ENCODE data around the gene SLC3A2. TPM values are rescaled to one million over a fixed set of nuclear protein-coding genes. Genes with fewer than 3 reads are reported as not detected.
"Not testable (repeated sequence)": the region's sequence is repeated elsewhere in the genome, so short reads cannot be mapped to it uniquely, and the experiment has no call there.

SLC3A2 gene
- total and polyA plus RNA-seq, 5 donors from 2014 or later: 158 to 277 (median 169) TPM

- Mint-ChIP-seq H3K27ac (peak overlapping the region; percentile 94 to 98 (median 97)), H3K4me3 (peak overlapping the region; percentile 96 to 98 (median 96)), H3K4me1 (peaks cover 22 to 63% (median 41%) of the 10 kb centered on the region in 4 donors), H3K27me3 (no peaks in the 10 kb centered on the region), H3K9me3 (no peaks in the 10 kb centered on the region), H3K36me3 (peaks cover 35% of the 10 kb centered on the region)
- Histone ChIP-seq H3K36me3 (ENCODE audit: control insufficient read depth, insufficient read depth, low read length) (peaks cover 35% of the 10 kb centered on the region), H3K27ac (ENCODE audit: insufficient read depth, low read length, poor library complexity, severe bottlenecking) (peak overlapping the region; percentile 77), H3K27me3 (ENCODE audit: control insufficient read depth, insufficient read depth, low read length) (no peaks in the 10 kb centered on the region), H3K9me3 (ENCODE audit: control insufficient read depth in 2 of 2, low read length in 2 of 2) (no peaks in the 10 kb centered on the region), H3K4me1 (ENCODE audit: control insufficient read depth, insufficient read depth, low read length, poor library complexity, severe bottlenecking) (peaks cover 41% of the 10 kb centered on the region), H3K4me3 (ENCODE audit: low read depth, low read length) (peak overlapping the region; percentile 95)
- no peak for ATAC-seq (ENCODE audit: low read depth in 2 of 2)
- DNase-seq: no peak
These were observed 25.7 kb upstream of the SLC3A2 start for GRCh38 chr11:62854825-62855570.

- ATAC-seq (ENCODE audit: low read depth in 2 of 2): peak; percentile 91 to 92
- DNase-seq: peak; percentile 94 to 99 (median 98)
- H3K4me1 Mint-ChIP-seq: peaks cover 22 to 58% (median 41%) of the 10 kb centered on the region in 4 donors
- H3K4me3 Mint-ChIP-seq: peak overlapping the region; percentile 96 to 98 (median 96)
- no peaks in the 10 kb centered on the region for H3K9me3 ChIP-seq (ENCODE audit: control insufficient read depth in 2 of 2, low read length in 2 of 2)
- peak overlapping the region; percentile 77 for H3K27ac ChIP-seq (ENCODE audit: insufficient read depth, low read length, poor library complexity, severe bottlenecking)
- H3K4me3 ChIP-seq (ENCODE audit: low read depth, low read length): peak overlapping the region; percentile 95
- H3K27me3 Mint-ChIP-seq: no peaks in the 10 kb centered on the region
- H3K36me3 ChIP-seq (ENCODE audit: control insufficient read depth, insufficient read depth, low read length): peaks cover 35% of the 10 kb centered on the region
- H3K4me1 ChIP-seq (ENCODE audit: control insufficient read depth, insufficient read depth, low read length, poor library complexity, severe bottlenecking): peaks cover 41% of the 10 kb centered on the region
- peak overlapping the region; percentile 94 to 98 (median 97) for H3K27ac Mint-ChIP-seq
- H3K9me3 Mint-ChIP-seq: no peaks in the 10 kb centered on the region
- no peaks in the 10 kb centered on the region for H3K27me3 ChIP-seq (ENCODE audit: control insufficient read depth, insufficient read depth, low read length)
- peaks cover 35% of the 10 kb centered on the region for H3K36me3 Mint-ChIP-seq
These were observed 24.9 kb upstream of the SLC3A2 start for GRCh38 chr11:62855571-62856332.

DNA sequence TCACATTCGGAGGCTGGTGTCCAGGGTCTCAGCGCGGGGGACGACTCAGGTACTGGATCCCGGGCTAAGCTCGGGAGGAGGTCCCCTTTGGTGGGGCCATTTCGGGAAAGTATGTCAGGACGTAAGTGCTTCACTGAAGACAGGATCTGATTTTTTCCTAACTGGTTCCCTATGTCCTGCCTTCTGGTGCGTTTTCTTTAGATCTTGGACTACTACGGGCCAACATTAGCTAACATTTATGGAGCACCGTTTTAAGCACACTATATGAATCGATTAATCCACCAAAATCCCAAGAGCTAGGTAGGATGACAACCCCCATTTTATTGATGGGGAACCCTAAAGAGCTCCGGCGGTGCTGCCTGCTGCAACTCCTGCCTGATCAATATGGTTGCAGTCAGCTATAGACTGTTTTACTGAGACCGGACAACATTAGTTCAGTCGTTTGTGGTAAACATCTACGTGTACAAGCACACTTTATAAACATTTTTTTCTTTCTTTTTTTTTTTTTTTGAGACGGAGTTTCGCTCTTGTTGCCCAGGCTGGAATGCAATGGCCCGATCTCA lies 24.3 kb upstream of the SLC3A2 start:
- H3K36me3 Mint-ChIP-seq: peaks cover 35% of the 10 kb centered on the region
- no peak for ATAC-seq (ENCODE audit: low read depth in 2 of 2)
- Histone ChIP-seq H3K27ac (ENCODE audit: insufficient read depth, low read length, poor library complexity, severe bottlenecking) (peak overlapping the region; percentile 77), H3K4me1 (ENCODE audit: control insufficient read depth, insufficient read depth, low read length, poor library complexity, severe bottlenecking) (peaks cover 41% of the 10 kb centered on the region), H3K36me3 (ENCODE audit: control insufficient read depth, insufficient read depth, low read length) (peaks cover 33% of the 10 kb centered on the region), H3K4me3 (ENCODE audit: low read depth, low read length) (peak overlapping the region; percentile 95), H3K9me3 (ENCODE audit: control insufficient read depth in 2 of 2, low read length in 2 of 2) (no peaks in the 10 kb centered on the region), H3K27me3 (ENCODE audit: control insufficient read depth, insufficient read depth, low read length) (no peaks in the 10 kb centered on the region)
- peak overlapping the region; percentile 96 to 98 (median 96) for H3K4me3 Mint-ChIP-seq
- H3K27ac Mint-ChIP-seq: peak overlapping the region; percentile 26 to 98 (median 94)
- H3K9me3 Mint-ChIP-seq: no peaks in the 10 kb centered on the region
- H3K27me3 Mint-ChIP-seq: no peaks in the 10 kb centered on the region
- H3K4me1 Mint-ChIP-seq: peaks cover 22 to 54% (median 41%) of the 10 kb centered on the region in 4 donors
- peak in 1 of 3 donors; percentile 52 for DNase-seq

GRCh38 chr11:62857541-62857982 lies 23.1 kb upstream of the SLC3A2 start:
- peak overlapping the region; percentile 56 to 94 (median 67) for H3K27ac Mint-ChIP-seq
- no peak overlapping the region for H3K27ac ChIP-seq (ENCODE audit: insufficient read depth, low read length, poor library complexity, severe bottlenecking)
- no peaks in the 10 kb centered on the region for H3K9me3 ChIP-seq (ENCODE audit: control insufficient read depth in 2 of 2, low read length in 2 of 2)
- DNase-seq (no peak), ATAC-seq (ENCODE audit: low read depth in 2 of 2) (no peak)
- H3K36me3 Mint-ChIP-seq: peaks cover 26% of the 10 kb centered on the region
- H3K27me3 Mint-ChIP-seq: no peaks in the 10 kb centered on the region
- H3K9me3 Mint-ChIP-seq: no peaks in the 10 kb centered on the region
- peak overlapping the region; percentile 51 to 97 (median 64) for H3K4me3 Mint-ChIP-seq
- peaks cover 40% of the 10 kb centered on the region for H3K4me1 ChIP-seq (ENCODE audit: control insufficient read depth, insufficient read depth, low read length, poor library complexity, severe bottlenecking)
- peaks cover 20 to 45% (median 36%) of the 10 kb centered on the region in 4 donors for H3K4me1 Mint-ChIP-seq
- H3K27me3 ChIP-seq (ENCODE audit: control insufficient read depth, insufficient read depth, low read length): no peaks in the 10 kb centered on the region
- no peak overlapping the region for H3K4me3 ChIP-seq (ENCODE audit: low read depth, low read length)
- peaks cover 22% of the 10 kb centered on the region for H3K36me3 ChIP-seq (ENCODE audit: control insufficient read depth, insufficient read depth, low read length)

- DNase-seq (no peak), ATAC-seq (ENCODE audit: low read depth in 2 of 2) (no peak)
- Histone ChIP-seq H3K27me3 (ENCODE audit: control insufficient read depth, insufficient read depth, low read length) (no peaks in the 10 kb centered on the region), H3K4me1 (ENCODE audit: control insufficient read depth, insufficient read depth, low read length, poor library complexity, severe bottlenecking) (peaks cover 34% of the 10 kb centered on the region), H3K9me3 (ENCODE audit: control insufficient read depth in 2 of 2, low read length in 2 of 2) (no peaks in the 10 kb centered on the region), H3K36me3 (ENCODE audit: control insufficient read depth, insufficient read depth, low read length) (peaks cover 16% of the 10 kb centered on the region), H3K4me3 (ENCODE audit: low read depth, low read length) (no peak overlapping the region), H3K27ac (ENCODE audit: insufficient read depth, low read length, poor library complexity, severe bottlenecking) (no peak overlapping the region)
- peaks cover 21% of the 10 kb centered on the region for H3K36me3 Mint-ChIP-seq
- H3K4me3 Mint-ChIP-seq: peak overlapping the region in 3 of 4 donors; percentile 45 to 75 (median 68)
- peaks cover 18 to 41% (median 33%) of the 10 kb centered on the region in 4 donors for H3K4me1 Mint-ChIP-seq
- H3K27me3 Mint-ChIP-seq: no peaks in the 10 kb centered on the region
- peak overlapping the region in 1 of 3 donors; percentile 81 for H3K27ac Mint-ChIP-seq
- no peaks in the 10 kb centered on the region for H3K9me3 Mint-ChIP-seq
These were observed 22.5 kb upstream of the SLC3A2 start for GRCh38 chr11:62858201-62858600.

DNA sequence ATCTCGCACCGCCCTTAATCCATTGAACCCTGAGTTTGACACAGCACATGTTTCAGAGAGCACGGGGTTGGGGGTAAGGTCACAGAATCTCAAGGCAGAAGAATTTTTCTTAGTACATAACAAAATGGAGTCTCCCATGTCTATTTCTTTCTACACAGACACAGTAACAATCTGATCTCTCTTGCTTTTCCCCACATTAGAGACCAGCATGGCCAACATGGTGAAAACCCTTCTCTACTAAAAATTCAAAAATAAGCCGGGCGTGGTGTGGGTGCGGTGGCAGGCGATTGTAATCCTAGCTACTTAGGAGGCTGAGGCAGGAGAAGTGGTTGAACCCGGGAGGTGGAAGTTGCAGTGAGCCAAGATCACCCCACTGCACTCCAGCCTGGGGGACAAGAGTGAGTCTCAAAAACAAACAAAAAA lies 21.4 kb upstream of the SLC3A2 start:
- not testable (repeated sequence) for H3K36me3 ChIP-seq (ENCODE audit: control insufficient read depth, insufficient read depth, low read length)

DNA sequence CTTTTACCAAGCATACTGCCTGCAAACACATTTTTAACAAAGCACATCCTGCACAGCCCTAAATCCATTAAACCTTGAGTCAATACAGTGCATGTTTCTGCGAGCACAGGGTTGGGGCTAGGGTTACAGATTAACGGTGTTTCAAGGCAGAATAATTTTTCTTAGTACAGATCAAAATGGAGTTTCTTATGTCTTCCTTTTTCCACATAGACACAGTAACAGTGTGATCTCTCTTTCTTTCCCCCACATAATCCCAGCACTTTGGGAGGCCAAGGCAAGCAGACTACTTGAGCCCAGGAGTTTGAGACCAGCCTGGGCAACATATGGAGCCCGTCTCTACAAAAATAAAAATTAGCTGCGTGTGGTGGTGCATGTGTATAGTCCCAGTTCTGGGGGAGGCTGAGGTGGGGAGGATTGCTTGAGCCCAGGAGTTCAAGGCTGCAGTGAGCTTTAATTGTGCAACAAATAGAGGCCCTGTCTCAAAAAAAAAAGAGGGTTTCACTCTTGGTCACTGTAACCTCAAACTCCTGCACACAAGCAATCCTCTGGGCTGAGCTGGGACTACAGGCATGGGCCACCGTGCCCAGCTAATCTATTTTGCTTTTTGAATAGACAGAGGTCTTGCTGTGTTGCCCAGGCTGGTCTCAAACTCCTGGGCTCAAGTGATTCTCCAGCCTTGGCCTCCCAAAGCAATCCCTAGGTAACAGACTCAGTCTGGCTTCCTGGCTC lies 19.7 kb upstream of the SLC3A2 start:
- peaks cover 9 to 27% (median 14%) of the 10 kb centered on the region in 4 donors for H3K4me1 Mint-ChIP-seq
- H3K4me3 Mint-ChIP-seq: no peak overlapping the region
- Histone ChIP-seq H3K27me3 (ENCODE audit: control insufficient read depth, insufficient read depth, low read length) (no peaks in the 10 kb centered on the region), H3K9me3 (ENCODE audit: control insufficient read depth in 2 of 2, low read length in 2 of 2) (no peaks in the 10 kb centered on the region), H3K4me3 (ENCODE audit: low read depth, low read length) (no peak overlapping the region), H3K4me1 (ENCODE audit: control insufficient read depth, insufficient read depth, low read length, poor library complexity, severe bottlenecking) (peaks cover 14% of the 10 kb centered on the region), H3K36me3 (ENCODE audit: control insufficient read depth, insufficient read depth, low read length) (no peaks in the 10 kb centered on the region), H3K27ac (ENCODE audit: insufficient read depth, low read length, poor library complexity, severe bottlenecking) (no peak overlapping the region)
- no peaks in the 10 kb centered on the region for H3K27me3 Mint-ChIP-seq
- DNase-seq (no peak), ATAC-seq (ENCODE audit: low read depth in 2 of 2) (no peak)
- no peaks in the 10 kb centered on the region for H3K9me3 Mint-ChIP-seq
- H3K27ac Mint-ChIP-seq: peak overlapping the region in 2 of 3 donors; percentile 49 to 60
- no peaks in the 10 kb centered on the region for H3K36me3 Mint-ChIP-seq

More for the DNA sequence above, 21.4 kb upstream of the SLC3A2 start:
- H3K4me3 ChIP-seq (ENCODE audit: low read depth, low read length); H3K27me3 ChIP-seq (ENCODE audit: control insufficient read depth, insufficient read depth, low read length); ATAC-seq (ENCODE audit: low read depth in 2 of 2); H3K9me3 Mint-ChIP-seq; DNase-seq; H3K27me3 Mint-ChIP-seq; H3K27ac ChIP-seq (ENCODE audit: insufficient read depth, low read length, poor library complexity, severe bottlenecking); H3K9me3 ChIP-seq (ENCODE audit: control insufficient read depth in 2 of 2, low read length in 2 of 2): not testable (repeated sequence)
- H3K4me1 ChIP-seq (ENCODE audit: control insufficient read depth, insufficient read depth, low read length, poor library complexity, severe bottlenecking): peaks cover 23% of the 10 kb centered on the region
- Mint-ChIP-seq H3K36me3 (peaks cover 10% of the 10 kb centered on the region), H3K27ac (peak overlapping the region in 1 of 3 donors; percentile 61), H3K4me1 (peaks cover 14 to 37% (median 23%) of the 10 kb centered on the region in 4 donors), H3K4me3 (peak overlapping the region in 1 of 4 donors; percentile 27)

Data from CD4-positive, CD25-positive, alpha-beta regulatory T cell (primary cell).